GM18909 (cell line): Measurements from ENCODE around the gene NEURL4.

Experiments
- ATAC-seq: cut with Tn5 transposase; IDR thresholded peaks from one replicate; pipeline ENCODE4 v1.9.1; 2021; ENCODE audit warnings: mild to moderate bottlenecking; ENCODE audit not compliant: unreplicated experiment, poor library complexity

NEURL4 gene

GRCh38 chr17:7307686-7308624 is 21.2 kb downstream of the NEURL4 start:
- peak; percentile 1 for ATAC-seq

GRCh38 chr17:7306911-7307685 is 22.0 kb downstream of the NEURL4 start, which contains the start of gene EIF5A:
Gene EIF5A, plus strand, starts transcription at chr17:7307628. Its CDS starts 2,008 bp downstream, at chr17:7309636.
- peak; percentile 70 for ATAC-seq

- no peak for ATAC-seq
These were observed 25.0 kb downstream of the NEURL4 start for GRCh38 chr17:7304179-7304578.

GRCh38 chr17:7296189-7296861 is 32.8 kb downstream of the NEURL4 start:
- ATAC-seq, result no peak

- ATAC-seq, result no peak
These were observed 33.6 kb downstream of the NEURL4 start for GRCh38 chr17:7295230-7296180.

- no peak for ATAC-seq
These were observed 34.5 kb downstream of the NEURL4 start, which contains the start of gene YBX2 for GRCh38 chr17:7294614-7295153. Gene YBX2, minus strand, starts transcription at chr17:7294639. Its CDS starts 139 bp downstream, at chr17:7294500.

- ATAC-seq, result no peak
These were observed 35.1 kb downstream of the NEURL4 start for GRCh38 chr17:7293816-7294613.

- ATAC-seq, result no peak
These were observed 36.0 kb downstream of the NEURL4 start for GRCh38 chr17:7293159-7293558.

GRCh38 chr17:7292729-7293128 is 36.4 kb downstream of the NEURL4 start:
- no peak for ATAC-seq

- ATAC-seq, result no peak
These were observed 36.9 kb downstream of the NEURL4 start for GRCh38 chr17:7292194-7292593.

GRCh38 chr17:7290685-7291084 is 38.5 kb downstream of the NEURL4 start:
- ATAC-seq, result no peak

- no peak for ATAC-seq
These were observed 39.0 kb downstream of the NEURL4 start for GRCh38 chr17:7290166-7290565.

- no peak for ATAC-seq
These were observed 39.7 kb downstream of the NEURL4 start for GRCh38 chr17:7289256-7290032.

- no peak for ATAC-seq
These were observed 43.5 kb downstream of the NEURL4 start for GRCh38 chr17:7285679-7286078.

GRCh38 chr17:7284911-7285310 is 44.2 kb downstream of the NEURL4 start:
- no peak for ATAC-seq

- no peak for ATAC-seq
These were observed 45.5 kb downstream of the NEURL4 start for GRCh38 chr17:7283471-7284216.

- no peak for ATAC-seq
These were observed 46.3 kb downstream of the NEURL4 start for GRCh38 chr17:7282752-7283321.
